Breast epithelium (tissue), 3 donors: Measurements from ENCODE around the gene ADD1.

Experiments used
- POLR2A ChIP-seq: fragments of 450-650 bp; IDR thresholded peaks from one replicate; pipeline ENCODE4 v1.6.1; 2016; ENCODE audit warnings: antibody characterized with exemption, mild to moderate bottlenecking, moderate library complexity
- POLR2AphosphoS5 ChIP-seq, 3 donors: sonication (generic); formaldehyde crosslinking; IDR thresholded peaks; one replicate each; pipeline ENCODE4 v1.6.1; 2017; ENCODE audit warnings: antibody characterized with exemption in 3 of 3
- TF ChIP-seq, protein P1 (sequence below), 3 donors: fragments of 450-650 bp; IDR thresholded peaks; one replicate each; pipeline ENCODE4 v1.5.1; 2016 to 2017; ENCODE audit warnings: antibody characterized with exemption in 3 of 3, mild to moderate bottlenecking in 3 of 3, moderate library complexity in 3 of 3

DNA sequence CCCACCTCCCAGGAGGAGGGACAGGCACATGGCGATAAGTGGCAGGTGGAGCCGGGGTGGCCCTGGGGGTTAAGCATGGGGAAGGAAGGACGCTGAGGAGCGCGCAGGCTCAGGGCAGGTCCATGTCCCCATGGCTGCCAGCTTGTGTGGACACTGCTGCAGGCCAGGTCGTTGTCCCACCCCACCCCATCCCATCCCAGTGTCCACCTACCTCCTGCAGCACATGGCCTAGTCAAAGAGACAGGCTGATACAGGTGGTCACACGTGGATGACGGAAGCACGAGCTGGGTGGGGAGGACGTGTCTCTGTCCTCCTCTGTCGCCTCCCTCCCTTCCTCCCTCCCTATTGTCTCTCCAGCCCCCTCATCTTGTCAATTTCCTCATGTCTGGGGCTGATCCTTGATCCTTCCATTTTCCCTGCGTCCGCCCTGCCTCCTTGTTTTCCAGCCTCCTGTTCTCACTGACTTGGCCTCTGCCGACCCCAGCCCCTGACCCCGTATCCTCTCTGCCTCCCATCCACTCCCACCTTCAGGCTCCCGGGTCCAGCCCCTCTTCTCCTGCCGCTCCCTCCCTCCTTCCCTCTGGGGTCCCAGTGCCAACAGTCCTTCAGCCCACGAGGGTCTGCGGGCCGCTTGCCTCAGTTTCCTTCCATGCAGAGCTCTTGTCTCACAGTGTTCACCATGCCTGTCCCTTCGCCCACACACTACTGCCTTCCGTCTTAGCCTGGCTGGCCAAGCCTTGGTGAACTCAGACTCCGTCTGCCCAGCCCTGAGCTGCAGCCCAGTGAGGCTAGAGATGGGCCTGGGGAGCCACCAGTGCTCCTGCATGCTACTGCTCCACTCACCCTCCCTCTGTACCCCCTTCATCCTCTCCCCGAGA is 15.5 kb upstream of the ADD1 start:
- TF ChIP-seq, protein P1, sequence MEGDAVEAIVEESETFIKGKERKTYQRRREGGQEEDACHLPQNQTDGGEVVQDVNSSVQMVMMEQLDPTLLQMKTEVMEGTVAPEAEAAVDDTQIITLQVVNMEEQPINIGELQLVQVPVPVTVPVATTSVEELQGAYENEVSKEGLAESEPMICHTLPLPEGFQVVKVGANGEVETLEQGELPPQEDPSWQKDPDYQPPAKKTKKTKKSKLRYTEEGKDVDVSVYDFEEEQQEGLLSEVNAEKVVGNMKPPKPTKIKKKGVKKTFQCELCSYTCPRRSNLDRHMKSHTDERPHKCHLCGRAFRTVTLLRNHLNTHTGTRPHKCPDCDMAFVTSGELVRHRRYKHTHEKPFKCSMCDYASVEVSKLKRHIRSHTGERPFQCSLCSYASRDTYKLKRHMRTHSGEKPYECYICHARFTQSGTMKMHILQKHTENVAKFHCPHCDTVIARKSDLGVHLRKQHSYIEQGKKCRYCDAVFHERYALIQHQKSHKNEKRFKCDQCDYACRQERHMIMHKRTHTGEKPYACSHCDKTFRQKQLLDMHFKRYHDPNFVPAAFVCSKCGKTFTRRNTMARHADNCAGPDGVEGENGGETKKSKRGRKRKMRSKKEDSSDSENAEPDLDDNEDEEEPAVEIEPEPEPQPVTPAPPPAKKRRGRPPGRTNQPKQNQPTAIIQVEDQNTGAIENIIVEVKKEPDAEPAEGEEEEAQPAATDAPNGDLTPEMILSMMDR (IDR thresholded peaks at IDR 0.05), result no peak
- no peak for TF ChIP-seq POLR2A
- TF ChIP-seq POLR2AphosphoS5 (IDR thresholded peaks at IDR 0.05), result no peak
